SJCRH30 (cell line): ENCODE measurements around the gene MAPK4. TPM values are rescaled to one million over a fixed set of nuclear protein-coding genes. Genes with fewer than 3 reads are reported as not detected.
"Not testable (repeated sequence)": the region's sequence is repeated elsewhere in the genome, so short reads cannot be mapped to it uniquely, and the experiment has no call there.

Experiments
- DNase-seq, 2 experiments: peaks; one replicate each; pipeline ENCODE4 v3.0.0-alpha.2; 2015 to 2020
- H3K27ac ChIP-seq: fragments of 250-450 bp; sonication (Bioruptor Pico); 2 replicates; pipeline ENCODE4 v1.5.1; 2020; ENCODE audit warnings: mild to moderate bottlenecking, moderate library complexity
- H3K27me3 ChIP-seq: fragments of 250-450 bp; sonication (Bioruptor Pico); 2 replicates; pipeline ENCODE4 v1.5.1; 2020; ENCODE audit warnings: mild to moderate bottlenecking, moderate library complexity
- H3K36me3 ChIP-seq: fragments of 250-450 bp; sonication (Bioruptor Pico); 2 replicates; pipeline ENCODE4 v1.5.1; 2020; ENCODE audit warnings: mild to moderate bottlenecking, moderate library complexity
- H3K4me1 ChIP-seq: fragments of 250-450 bp; sonication (Bioruptor Pico); 2 replicates; pipeline ENCODE4 v1.5.1; 2020; ENCODE audit warnings: mild to moderate bottlenecking, moderate library complexity
- H3K4me3 ChIP-seq: fragments of 250-450 bp; sonication (Bioruptor Pico); 2 replicates; pipeline ENCODE4 v1.5.1; 2020; ENCODE audit warnings: mild to moderate bottlenecking, moderate library complexity
- H3K9me3 ChIP-seq: fragments of 250-450 bp; sonication (Bioruptor Pico); replicated peaks from 2 replicates; pipeline ENCODE4 v1.5.1; 2020; ENCODE audit warnings: mild to moderate bottlenecking, moderate library complexity
- total RNA-seq: library from RNA; depleted of rRNA; stranded (reverse); fragments of >200 nt; shearing (Covaris generic); gene quantifications from 2 replicates; pipeline ENCODE4 v1.2.3, GENCODE V29; 2014; rRNA removed

Gene MAPK4
- total RNA-seq = not detected in 2 replicates

DNA sequence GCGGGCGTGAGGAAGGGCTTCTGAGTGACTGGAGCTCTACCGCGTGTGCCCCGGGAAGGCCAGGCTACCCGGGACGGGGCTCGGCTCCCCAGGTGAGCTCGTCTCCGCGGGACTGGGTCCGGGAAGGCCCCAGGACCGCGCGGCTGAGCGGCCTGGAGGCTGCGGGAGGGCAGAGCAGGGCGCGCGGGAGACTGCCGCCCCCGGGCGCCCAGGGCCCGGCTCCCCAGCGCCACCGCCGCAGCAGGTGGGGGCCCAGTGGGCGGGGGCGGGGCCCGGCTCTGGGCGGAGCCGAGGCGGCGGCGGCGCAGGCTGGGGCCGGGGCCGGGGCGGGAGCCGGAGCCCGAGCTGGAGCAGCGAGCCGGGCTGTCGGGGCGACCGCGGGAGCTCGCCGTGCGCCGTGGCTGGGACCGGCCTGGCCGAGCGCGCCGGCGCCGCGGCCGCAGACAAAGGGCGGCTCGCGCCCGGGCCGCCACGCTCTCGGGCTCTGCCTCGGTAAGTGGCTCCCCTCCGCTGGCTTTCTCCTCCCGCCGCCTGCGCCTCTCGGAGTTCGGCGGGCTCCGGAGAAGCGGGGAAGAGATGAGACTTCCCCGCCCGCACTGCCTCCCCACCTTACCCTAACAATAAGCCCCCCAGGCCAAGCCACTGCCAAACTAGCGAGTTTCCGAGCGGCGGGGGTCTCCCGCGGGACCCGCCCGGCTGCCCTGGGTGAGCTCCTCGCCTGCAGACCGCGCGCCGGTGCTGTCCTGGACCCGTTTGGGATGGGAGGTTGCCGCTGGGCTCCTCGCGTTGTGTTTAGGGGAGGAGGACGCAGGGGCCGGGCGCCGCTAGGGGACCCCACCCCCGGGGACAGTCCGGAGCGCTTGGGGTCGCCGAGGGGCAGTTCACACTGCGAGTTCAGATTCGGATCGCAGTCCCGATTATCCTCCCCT is at the start of gene MAPK4:
TSS of gene MAPK4 (plus strand) at position 336 of the 929 bp plus-strand sequence. CDS start 103,872 bp downstream, outside the sequence.
- no peaks in the 10 kb centered on the region for H3K4me1 ChIP-seq
- H3K4me3 ChIP-seq = peak within 1 kb of the TSS; percentile 36
- H3K27me3 ChIP-seq = no peaks in the 10 kb centered on the region
- DNase-seq = peak in 1 of 2 experiments; percentile 4
- H3K36me3 ChIP-seq = no peaks in the 10 kb centered on the region
- no peak within 1 kb of the TSS for H3K27ac ChIP-seq
- H3K9me3 ChIP-seq = no peaks in the 10 kb centered on the region

GRCh38 chr18:50517277-50517676 is 42.6 kb upstream of the MAPK4 start:
- not testable (repeated sequence) for H3K36me3 ChIP-seq, H3K27ac ChIP-seq, DNase-seq, H3K9me3 ChIP-seq, H3K27me3 ChIP-seq, H3K4me1 ChIP-seq, H3K4me3 ChIP-seq

DNA sequence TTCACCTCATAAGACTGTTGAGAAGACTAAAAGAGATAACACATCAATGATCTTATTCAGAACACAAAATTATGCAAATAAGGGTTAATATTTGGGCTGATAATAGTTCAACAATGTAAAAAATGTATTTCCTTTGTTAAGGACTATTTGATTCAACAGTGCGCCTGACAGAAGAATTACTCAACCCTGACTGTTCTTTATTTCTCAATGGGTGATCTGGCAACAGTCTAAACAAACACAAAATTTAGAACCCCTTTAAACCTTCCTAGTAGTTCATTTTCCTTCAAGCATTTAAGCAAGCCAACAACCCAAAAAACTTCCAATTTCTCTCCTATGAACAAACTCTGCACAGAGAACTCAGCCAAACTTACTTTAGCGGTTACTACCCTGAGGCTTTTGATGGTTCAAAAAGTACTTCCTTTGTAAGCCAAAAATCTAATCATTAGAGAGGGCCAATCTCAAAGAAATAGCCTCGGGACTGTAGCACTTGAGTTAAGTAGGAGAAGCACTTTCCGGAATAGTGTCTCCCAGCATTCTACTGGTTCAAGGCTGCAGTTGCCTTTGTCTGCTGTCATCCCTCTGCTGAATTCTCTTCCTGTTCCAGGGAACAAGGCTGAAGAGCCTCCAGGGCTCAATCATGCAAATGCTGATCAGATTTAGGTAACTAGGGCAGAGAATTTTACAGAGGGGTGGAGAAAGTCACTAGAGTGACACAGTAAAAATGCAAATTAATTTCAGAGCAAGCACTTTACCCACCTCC is 40.9 kb upstream of the MAPK4 start:
- Histone ChIP-seq H3K4me3 (no peak overlapping the region), H3K4me1 (no peaks in the 10 kb centered on the region), H3K27me3 (no peaks in the 10 kb centered on the region), H3K27ac (no peak overlapping the region), H3K9me3 (no peaks in the 10 kb centered on the region), H3K36me3 (no peaks in the 10 kb centered on the region)
- DNase-seq = no peak

DNA sequence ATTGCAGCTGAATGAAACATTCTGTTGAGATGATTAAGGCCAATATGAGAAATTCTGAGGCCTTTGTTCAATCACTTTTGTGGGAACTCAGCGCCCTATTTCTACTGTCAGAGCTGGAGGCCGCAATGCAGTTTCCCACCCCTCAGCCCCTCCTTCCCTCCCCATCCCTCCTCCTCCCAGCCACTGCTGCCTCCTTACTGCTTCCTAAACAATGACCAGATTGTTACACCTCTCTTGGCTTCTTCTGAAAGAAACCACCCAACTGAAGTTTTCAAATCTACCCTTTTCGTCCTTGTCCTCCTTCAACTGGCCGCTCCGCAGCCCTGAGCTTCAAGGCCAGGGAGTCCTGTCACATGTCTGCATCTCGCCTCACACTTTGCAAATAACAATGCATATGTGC is 36.7 kb upstream of the MAPK4 start:
- no peak overlapping the region for H3K27ac ChIP-seq
- no peak for DNase-seq
- no peaks in the 10 kb centered on the region for H3K9me3 ChIP-seq
- H3K36me3 ChIP-seq = no peaks in the 10 kb centered on the region
- no peaks in the 10 kb centered on the region for H3K27me3 ChIP-seq
- H3K4me3 ChIP-seq = no peak overlapping the region
- H3K4me1 ChIP-seq = no peaks in the 10 kb centered on the region

DNA sequence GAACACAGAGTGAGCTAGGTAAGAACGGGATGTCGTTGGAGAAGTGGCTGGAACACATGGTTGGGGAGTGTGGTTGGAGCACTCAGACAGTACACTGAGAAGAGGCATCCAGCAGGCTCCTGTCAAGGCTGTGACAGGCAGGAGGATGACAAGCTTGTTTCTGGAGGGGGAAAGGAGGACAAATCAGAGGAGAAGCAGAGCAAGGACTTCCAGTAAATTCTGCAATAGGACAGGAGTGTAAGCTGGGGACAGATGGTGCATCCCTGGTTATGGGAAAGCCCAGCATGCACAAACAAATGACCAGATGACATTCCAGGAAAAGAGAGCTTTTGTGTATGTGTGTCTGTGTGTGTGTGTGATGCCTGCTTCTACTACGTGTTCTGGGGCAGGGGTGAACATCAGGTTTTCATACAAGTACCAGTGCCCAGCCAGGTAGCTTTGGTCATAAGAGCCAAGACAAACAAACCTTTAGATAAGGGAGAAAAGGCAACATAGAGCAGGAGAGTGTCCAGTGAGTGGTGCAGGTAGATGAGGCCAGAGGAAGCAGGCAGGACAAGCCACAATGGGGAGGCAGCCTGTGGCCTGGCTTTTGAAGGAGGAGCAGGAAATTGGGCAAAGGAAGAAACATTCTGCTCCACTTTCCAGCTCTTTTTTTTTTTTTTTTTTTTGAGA is 32.1 kb upstream of the MAPK4 start:
- Histone ChIP-seq H3K36me3 (no peaks in the 10 kb centered on the region), H3K4me1 (no peaks in the 10 kb centered on the region), H3K27me3 (no peaks in the 10 kb centered on the region), H3K9me3 (no peaks in the 10 kb centered on the region), H3K27ac (no peak overlapping the region), H3K4me3 (no peak overlapping the region)
- DNase-seq = no peak

DNA sequence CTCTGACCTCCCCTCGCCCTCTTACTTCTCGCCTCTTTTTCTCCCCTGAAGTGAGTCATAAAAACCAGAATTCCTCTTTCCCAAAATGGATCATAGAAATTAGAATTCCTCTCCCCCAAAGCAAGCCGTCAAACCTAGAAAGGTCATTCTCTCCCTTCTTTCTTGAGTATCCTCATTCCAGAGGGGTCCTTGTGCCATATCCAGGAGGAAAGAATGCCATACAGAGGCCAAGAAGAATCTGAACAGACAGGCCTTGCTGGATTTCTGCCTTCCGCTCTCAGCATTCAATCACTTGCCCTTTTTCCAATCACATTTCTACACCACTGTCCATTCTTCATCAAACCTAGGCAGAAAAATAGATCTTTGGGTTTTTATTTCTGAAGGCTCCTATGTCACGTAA is 31.1 kb upstream of the MAPK4 start:
- Histone ChIP-seq H3K27ac (no peak overlapping the region), H3K4me3 (no peak overlapping the region), H3K36me3 (no peaks in the 10 kb centered on the region), H3K9me3 (no peaks in the 10 kb centered on the region), H3K4me1 (no peaks in the 10 kb centered on the region), H3K27me3 (no peaks in the 10 kb centered on the region)
- no peak for DNase-seq

- not testable (repeated sequence) for H3K4me1 ChIP-seq, H3K27me3 ChIP-seq, DNase-seq, H3K36me3 ChIP-seq, H3K27ac ChIP-seq, H3K4me3 ChIP-seq, H3K9me3 ChIP-seq
These were observed 26.1 kb upstream of the MAPK4 start for GRCh38 chr18:50533822-50534221.

DNA sequence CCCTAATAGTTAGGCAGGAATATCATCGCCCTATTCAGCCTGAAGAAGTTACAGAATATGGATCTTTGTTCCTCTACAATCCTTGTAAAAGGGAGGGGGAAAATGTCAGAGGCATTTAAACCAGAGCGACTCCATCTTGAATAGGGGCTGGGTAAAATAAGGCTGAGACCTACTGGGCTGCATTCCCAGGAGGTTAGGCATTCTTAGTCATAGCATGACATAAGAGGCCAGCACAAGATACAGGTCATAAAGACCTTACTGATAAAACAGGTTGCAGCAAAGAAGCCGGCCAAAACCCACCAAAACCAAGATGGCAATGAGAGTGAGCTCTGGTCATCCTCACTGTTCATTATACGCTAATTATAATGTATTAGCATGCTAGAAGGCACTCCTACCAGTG is 15.4 kb upstream of the MAPK4 start:
- H3K9me3 ChIP-seq, H3K36me3 ChIP-seq, H3K27me3 ChIP-seq, H3K4me3 ChIP-seq, H3K4me1 ChIP-seq, DNase-seq, H3K27ac ChIP-seq: not testable (repeated sequence)

GRCh38 chr18:50545936-50546335 is 14.0 kb upstream of the MAPK4 start:
- no peaks in the 10 kb centered on the region for H3K9me3 ChIP-seq
- no peak overlapping the region for H3K4me3 ChIP-seq
- H3K27me3 ChIP-seq = no peaks in the 10 kb centered on the region
- DNase-seq = no peak
- H3K27ac ChIP-seq = no peak overlapping the region
- no peaks in the 10 kb centered on the region for H3K4me1 ChIP-seq
- no peaks in the 10 kb centered on the region for H3K36me3 ChIP-seq

DNA sequence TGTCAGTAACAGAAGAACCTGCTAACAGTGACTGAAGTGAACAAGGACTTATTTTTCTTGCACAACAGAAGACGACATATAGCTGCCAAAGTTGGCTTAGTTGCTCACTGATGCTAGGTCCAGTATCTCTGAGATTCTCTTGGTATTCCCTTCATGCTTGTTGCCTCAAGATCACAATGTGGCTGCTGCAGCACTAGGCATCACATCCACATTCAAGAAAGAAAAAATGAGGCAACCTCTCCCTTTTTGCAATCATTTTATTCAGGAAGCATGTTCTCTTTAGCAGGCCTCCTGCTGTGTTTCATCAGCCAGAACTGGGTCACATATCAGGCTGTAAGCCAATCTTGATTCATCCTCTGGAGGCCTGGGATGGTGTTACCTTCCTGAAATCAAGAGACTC is 11.7 kb upstream of the MAPK4 start:
- H3K36me3 ChIP-seq = no peaks in the 10 kb centered on the region
- H3K27me3 ChIP-seq = no peaks in the 10 kb centered on the region
- no peaks in the 10 kb centered on the region for H3K4me1 ChIP-seq
- H3K27ac ChIP-seq = no peak overlapping the region
- H3K4me3 ChIP-seq = no peak overlapping the region
- no peak for DNase-seq
- H3K9me3 ChIP-seq = no peaks in the 10 kb centered on the region

DNA sequence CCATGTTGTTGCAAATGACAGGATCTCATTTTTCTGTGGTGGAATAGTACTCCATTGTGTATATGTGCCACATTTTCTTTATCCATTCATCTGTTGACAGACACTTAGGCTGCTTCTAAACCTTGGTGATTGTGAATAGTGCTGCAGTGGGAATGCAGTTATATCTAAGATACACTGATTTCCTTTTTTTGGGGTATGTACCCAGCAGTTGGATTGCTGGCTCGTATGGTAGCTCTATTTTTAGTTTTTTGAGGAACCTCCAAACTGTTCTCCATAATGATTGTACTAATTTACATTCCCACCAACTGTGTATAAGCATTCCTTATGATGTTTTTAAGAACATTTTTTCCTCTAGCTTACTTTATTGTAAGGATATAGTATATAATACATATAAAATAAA is 8.2 kb upstream of the MAPK4 start:
- H3K27ac ChIP-seq, H3K4me3 ChIP-seq, H3K9me3 ChIP-seq, DNase-seq, H3K36me3 ChIP-seq, H3K4me1 ChIP-seq, H3K27me3 ChIP-seq: not testable (repeated sequence)

DNA sequence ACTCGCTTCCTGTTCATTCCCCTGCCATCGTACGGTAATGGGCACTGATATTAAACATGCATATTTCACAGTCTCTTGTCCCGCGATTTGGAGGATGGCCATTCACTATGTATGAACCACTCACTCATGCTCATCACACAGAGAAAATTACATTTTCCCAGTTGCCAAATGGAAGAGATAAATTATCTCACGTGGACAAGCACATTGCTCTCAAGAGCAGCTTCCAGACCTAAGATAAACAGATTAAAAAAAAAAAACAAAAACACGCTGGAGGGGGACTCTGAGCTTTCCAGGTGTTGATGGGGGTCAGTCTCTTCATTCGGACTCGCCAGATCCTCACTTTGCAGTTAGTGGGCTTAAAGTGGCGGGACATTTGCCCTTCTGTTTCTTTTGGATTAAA is 1.7 kb upstream of the MAPK4 start:
- H3K27me3 ChIP-seq = no peaks in the 10 kb centered on the region

GRCh38 chr18:50558948-50559751 is 737 bp upstream of the MAPK4 start:
- Histone ChIP-seq H3K4me1 (no peaks in the 10 kb centered on the region), H3K36me3 (no peaks in the 10 kb centered on the region), H3K9me3 (no peaks in the 10 kb centered on the region), H3K4me3 (no peak overlapping the region), H3K27me3 (no peaks in the 10 kb centered on the region), H3K27ac (no peak overlapping the region)
- no peak for DNase-seq

More for the DNA sequence above, 1.7 kb upstream of the MAPK4 start:
- no peaks in the 10 kb centered on the region for H3K4me1 ChIP-seq
- no peaks in the 10 kb centered on the region for H3K36me3 ChIP-seq
- no peak for DNase-seq
- H3K27ac ChIP-seq = no peak overlapping the region
- no peaks in the 10 kb centered on the region for H3K9me3 ChIP-seq
- no peak overlapping the region for H3K4me3 ChIP-seq
